ENCODE results near the gene WFS1. TPM values are rescaled to one million over a fixed set of nuclear protein-coding genes. Genes with fewer than 3 reads are reported as not detected.
A peak's percentile ranks its signal among the peaks of the same experiment; 100 is the strongest.

Gene WFS1
- total and polyA plus RNA-seq, 2 of the 13 experiments (the other 11 are each of a cell fraction or from before 2014, with no cell fraction given) = 39.1 to 42.2 TPM

DNA sequence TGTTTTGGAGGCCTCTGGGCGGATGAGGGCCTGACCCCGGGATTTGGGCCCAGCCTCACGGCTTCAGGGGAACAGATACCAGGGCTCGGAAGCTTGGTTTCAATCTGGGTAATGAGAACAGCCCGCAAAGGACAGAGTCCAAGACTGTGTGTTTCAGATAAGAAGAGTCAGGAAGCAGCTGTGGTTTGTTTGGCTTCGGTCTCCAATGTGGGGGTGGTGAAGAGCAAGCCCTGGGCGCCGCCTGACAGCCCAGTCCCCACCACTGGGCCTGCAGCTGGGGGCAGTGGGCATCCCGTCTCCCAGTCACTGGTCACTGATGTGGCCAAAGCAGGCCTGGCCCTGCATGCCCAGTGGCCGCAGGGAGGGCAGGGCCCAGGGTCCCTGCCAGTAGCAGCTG lies 9.1 kb downstream of the WFS1 start (continued):
- TF ChIP-seq, protein P1, sequence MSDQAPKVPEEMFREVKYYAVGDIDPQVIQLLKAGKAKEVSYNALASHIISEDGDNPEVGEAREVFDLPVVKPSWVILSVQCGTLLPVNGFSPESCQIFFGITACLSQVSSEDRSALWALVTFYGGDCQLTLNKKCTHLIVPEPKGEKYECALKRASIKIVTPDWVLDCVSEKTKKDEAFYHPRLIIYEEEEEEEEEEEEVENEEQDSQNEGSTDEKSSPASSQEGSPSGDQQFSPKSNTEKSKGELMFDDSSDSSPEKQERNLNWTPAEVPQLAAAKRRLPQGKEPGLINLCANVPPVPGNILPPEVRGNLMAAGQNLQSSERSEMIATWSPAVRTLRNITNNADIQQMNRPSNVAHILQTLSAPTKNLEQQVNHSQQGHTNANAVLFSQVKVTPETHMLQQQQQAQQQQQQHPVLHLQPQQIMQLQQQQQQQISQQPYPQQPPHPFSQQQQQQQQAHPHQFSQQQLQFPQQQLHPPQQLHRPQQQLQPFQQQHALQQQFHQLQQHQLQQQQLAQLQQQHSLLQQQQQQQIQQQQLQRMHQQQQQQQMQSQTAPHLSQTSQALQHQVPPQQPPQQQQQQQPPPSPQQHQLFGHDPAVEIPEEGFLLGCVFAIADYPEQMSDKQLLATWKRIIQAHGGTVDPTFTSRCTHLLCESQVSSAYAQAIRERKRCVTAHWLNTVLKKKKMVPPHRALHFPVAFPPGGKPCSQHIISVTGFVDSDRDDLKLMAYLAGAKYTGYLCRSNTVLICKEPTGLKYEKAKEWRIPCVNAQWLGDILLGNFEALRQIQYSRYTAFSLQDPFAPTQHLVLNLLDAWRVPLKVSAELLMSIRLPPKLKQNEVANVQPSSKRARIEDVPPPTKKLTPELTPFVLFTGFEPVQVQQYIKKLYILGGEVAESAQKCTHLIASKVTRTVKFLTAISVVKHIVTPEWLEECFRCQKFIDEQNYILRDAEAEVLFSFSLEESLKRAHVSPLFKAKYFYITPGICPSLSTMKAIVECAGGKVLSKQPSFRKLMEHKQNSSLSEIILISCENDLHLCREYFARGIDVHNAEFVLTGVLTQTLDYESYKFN (CRISPR knock-in tag; conservative IDR thresholded peaks at IDR 0.05) = peak; percentile 83
- TF ChIP-seq ZSCAN25 (CRISPR knock-in tag; IDR thresholded peaks at IDR 0.05) = peak; percentile 59; the same call in 1 of the 2 replicates
- peak; percentile 49; the same call in 1 of the 2 replicates for TF ChIP-seq ZNF501 (CRISPR knock-in tag; IDR thresholded peaks at IDR 0.05)
- TF ChIP-seq ZFP36L2 (CRISPR knock-in tag; IDR thresholded peaks at IDR 0.05) = no peak
- peak; percentile 30; the same call in 1 of the 2 replicates for TF ChIP-seq NCOA2 (CRISPR knock-in tag; IDR thresholded peaks at IDR 0.05)
- peak; percentile 42; the same call in 1 of the 2 replicates for TF ChIP-seq ZNF746 (CRISPR knock-in tag; IDR thresholded peaks at IDR 0.05)
- TF ChIP-seq, protein P2, sequence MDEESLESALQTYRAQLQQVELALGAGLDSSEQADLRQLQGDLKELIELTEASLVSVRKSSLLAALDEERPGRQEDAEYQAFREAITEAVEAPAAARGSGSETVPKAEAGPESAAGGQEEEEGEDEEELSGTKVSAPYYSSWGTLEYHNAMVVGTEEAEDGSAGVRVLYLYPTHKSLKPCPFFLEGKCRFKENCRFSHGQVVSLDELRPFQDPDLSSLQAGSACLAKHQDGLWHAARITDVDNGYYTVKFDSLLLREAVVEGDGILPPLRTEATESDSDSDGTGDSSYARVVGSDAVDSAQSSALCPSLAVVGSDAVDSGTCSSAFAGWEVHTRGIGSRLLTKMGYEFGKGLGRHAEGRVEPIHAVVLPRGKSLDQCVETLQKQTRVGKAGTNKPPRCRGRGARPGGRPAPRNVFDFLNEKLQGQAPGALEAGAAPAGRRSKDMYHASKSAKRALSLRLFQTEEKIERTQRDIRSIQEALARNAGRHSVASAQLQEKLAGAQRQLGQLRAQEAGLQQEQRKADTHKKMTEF (CRISPR knock-in tag; IDR thresholded peaks at IDR 0.05) = peak; percentile 55; the same call in 1 of the 2 replicates
- TF ChIP-seq ERF (CRISPR knock-in tag; IDR thresholded peaks at IDR 0.05) = no peak; the same call in 1 of the 2 replicates
- 0 out of 2 replicates have a peak, but pooled peaks have one; percentile 65 for TF ChIP-seq ZNF564 (CRISPR knock-in tag; IDR thresholded peaks at IDR 0.05)
- no peak for TF ChIP-seq LCORL (IDR thresholded peaks at IDR 0.05)
- 0 out of 2 replicates have a peak, but pooled peaks have one; percentile 44 for TF ChIP-seq LCORL (CRISPR knock-in tag; IDR thresholded peaks at IDR 0.05)
- peak; percentile 39; the same call in 1 of the 2 replicates for TF ChIP-seq GABPB1 (CRISPR knock-in tag; IDR thresholded peaks at IDR 0.05)
- no peak for TF ChIP-seq CHD4 (IDR thresholded peaks at IDR 0.05; ENCODE audit: borderline replicate concordance, low read length)
- peak; percentile 51 for TF ChIP-seq SRSF1 (optimal IDR thresholded peaks at IDR 0.05; ENCODE audit: low read depth, low read length)
